ENCODE results near the gene ZNF236.

GRCh38 chr18:76905821-76906220, 83.5 kb downstream of the ZNF236 start:
- TF ChIP-seq CTCF (IDR thresholded peaks at IDR 0.05) (no peak), POLR2A (IDR thresholded peaks at IDR 0.05) (no peak)
